ENCODE results near the gene FUOM.

The FUOM gene, protein sequence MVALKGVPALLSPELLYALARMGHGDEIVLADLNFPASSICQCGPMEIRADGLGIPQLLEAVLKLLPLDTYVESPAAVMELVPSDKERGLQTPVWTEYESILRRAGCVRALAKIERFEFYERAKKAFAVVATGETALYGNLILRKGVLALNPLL

DNA sequence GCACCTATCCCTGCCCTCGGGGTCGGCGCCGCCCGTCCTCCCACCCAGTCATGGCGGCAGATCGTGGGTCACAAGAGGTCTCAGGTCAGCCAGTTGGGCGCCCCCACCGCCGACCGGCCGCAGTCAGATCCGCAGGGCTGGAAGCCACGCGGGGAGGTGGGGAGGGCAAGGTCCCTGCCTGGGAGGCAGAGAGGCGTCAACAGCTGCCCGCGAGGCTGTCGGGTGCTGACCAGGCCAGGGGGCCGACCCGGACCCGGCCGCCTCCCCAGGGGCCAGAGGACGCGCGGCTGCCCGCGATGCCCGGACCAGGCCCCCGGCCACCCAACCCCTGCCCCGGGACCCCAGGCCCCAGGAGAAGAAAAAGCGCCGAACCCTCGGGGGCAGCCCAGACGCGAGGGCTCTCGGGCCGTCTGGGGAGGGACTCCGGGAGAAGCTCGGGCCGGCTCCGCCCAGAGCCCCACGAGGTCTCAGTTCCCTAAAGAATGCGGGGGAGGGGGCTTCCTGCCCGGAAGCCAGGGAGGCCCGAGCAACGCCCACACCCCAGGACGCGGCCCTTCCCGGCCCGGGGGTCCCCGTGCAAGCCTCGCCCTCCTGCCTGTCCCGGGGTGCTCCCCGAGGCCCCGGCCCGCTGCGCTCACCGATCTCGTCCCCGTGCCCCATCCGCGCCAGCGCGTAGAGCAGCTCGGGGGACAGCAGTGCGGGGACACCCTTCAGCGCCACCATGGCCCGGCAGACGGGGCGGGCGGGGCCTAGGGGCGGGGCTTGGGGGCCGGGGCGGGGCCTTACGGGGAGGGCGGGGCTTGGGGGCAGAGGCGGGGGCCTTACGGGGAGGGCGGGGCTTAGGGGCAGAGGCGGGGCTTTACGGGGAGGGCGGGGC is at the start of gene FUOM:
TSS of gene FUOM (minus strand) at position 735 of the 877 bp plus-strand sequence. CDS start at position 723, 12 bp downstream.
- peak; percentile 50 to 58 for DNase-seq (ENCODE audit: low read depth in 1 of 2, low spot score in 1 of 2)

DNA sequence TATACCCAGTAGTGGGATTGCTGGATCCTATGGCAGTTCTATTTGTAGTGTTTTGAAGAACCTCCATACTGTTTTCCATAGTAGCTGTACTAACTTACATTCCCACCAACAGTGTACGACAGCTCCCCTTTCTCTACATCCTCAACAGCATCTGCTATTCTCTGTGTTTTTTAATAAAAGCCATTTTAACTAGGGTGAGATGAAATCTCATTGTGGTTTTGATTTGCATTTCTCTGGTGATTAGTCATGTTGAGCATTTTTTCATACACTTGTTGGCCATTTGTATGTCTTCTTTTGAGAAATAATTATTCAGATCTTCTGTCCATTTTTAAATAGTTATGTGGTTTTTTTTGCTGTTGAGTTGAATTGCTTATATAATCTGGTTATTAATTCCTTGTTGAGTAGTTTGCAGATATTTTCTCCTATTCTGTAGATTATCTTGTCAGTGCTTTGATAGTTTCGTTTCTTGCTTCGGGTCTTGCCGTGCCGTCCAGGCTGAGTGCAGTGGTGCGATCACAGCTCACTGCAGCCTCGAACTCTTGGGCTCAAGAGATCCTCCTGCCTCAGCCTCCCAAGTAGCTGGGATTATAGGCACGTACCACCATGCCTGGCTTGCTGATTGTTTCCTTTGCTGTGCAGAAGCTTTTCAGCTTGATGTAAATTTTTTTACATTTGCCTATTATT is 48.2 kb upstream of the FUOM start:
- DNase-seq (ENCODE audit: low read depth in 1 of 2, low spot score in 1 of 2) = no peak

DNA sequence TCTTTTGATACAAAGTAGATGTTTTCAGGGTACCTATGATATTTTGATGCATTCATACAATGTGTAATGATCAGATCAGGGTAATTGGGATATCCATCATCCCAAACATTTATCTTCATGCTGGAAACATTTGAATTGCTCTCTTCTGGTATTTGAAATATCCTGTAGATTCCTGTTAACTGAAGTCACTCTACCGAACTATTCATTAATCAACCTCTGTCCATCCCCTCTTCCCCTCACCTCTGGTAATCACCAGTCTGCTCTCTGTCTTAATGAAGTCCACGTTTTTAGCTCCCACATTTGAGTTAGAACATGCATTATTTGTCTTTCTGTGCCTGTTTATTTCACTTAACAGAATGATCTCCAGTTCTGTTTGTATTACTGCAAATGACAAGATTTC is 47.5 kb upstream of the FUOM start:
- DNase-seq (ENCODE audit: low read depth in 1 of 2, low spot score in 1 of 2) = no peak

DNA sequence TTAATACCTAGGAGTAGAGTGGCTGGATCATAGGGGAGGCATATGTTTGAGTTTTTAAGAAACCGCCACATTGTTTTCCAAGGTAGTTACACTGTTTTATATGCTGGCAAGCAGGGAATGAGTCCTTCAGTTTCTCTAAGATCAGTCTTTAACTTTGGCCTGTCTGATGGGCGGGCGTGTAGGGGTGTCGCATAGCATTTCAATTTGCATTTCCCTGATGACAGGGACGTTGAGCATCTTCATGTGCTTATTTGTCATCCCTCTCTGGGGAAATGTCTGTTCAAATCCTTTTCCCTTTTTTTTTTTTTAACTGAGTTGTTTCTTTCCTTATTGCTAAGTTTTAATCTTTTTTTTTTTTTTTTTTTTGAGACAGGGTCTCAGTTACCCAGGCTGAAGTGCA is 46.0 kb upstream of the FUOM start:
- no peak for DNase-seq (ENCODE audit: low read depth in 1 of 2, low spot score in 1 of 2)

DNA sequence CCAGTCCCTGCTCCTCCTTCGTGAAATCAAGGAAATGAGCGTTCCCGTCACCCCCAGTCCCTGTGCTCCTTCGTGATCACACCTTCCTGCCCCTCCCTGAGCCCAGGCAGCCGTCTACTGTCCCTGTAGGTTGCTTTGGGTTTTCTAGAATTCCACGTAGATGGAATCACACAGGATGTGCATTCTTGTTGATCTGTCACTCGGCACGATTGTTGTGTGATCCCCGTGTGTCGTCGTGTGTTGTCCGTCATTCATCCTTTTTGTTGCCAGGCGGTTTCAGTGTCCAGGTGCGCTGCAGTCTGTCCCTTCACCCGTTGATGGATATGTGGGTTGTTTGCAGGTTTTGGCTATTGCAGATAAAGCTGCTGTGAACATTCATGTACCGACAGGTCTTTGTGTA is 45.5 kb upstream of the FUOM start:
- DNase-seq (ENCODE audit: low read depth in 1 of 2, low spot score in 1 of 2) = no peak

DNA sequence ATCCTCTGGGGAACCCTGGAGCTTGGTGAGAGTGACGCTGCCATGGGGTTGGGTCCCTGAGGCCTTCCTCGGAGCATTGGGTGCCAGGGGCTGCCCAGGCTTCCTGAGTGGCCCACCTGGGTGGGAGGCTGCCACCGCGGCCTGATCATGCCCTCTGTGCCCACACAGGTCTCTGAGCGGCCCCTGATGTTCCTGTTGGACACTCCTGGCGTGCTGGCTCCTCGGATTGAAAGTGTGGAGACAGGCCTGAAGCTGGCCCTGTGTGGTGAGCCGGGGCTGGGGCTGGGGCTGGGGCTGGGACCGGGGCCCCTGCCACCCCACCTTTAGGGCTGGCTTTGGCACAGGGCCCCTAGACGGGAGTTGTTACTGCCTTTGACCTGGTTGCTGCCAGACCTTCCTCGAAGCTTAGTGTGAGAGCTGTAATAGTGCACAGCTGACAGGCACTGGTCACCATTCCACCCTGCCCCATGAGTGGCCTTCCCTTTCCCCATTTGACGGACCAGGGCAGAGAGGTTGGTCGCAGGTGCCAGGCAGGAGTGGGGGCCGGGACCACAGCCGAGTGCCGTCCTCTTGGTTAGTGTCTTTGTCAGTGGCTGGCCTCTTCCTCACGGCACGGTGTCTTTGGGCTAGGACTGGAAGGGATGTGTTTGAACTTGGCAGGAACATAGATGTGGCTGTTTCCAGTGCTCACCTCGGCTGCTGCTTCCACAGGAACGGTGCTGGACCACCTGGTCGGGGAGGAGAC is 44.3 kb upstream of the FUOM start:
- DNase-seq (ENCODE audit: low read depth in 1 of 2, low spot score in 1 of 2) = no peak

DNA sequence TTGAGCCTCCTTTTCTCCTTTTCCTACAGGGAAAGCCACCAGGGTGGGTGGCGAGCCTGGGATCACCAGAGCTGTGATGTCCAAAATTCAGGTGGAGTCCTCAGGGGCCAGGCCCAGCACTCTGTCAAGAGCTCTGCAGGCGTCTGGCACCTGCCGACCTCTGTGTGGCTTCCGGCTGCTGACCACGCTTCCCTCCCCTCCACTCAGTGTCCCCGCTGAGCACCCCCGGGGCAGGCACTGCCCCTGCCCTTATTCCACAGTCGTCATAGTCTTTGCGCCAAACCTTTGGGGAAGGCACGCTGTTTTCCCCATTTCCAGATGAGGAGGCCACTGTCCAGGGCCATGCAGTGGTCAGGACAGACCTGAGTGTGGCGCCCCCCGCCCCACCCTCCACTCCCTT is 43.7 kb upstream of the FUOM start:
- DNase-seq (ENCODE audit: low read depth in 1 of 2, low spot score in 1 of 2) = no peak

DNA sequence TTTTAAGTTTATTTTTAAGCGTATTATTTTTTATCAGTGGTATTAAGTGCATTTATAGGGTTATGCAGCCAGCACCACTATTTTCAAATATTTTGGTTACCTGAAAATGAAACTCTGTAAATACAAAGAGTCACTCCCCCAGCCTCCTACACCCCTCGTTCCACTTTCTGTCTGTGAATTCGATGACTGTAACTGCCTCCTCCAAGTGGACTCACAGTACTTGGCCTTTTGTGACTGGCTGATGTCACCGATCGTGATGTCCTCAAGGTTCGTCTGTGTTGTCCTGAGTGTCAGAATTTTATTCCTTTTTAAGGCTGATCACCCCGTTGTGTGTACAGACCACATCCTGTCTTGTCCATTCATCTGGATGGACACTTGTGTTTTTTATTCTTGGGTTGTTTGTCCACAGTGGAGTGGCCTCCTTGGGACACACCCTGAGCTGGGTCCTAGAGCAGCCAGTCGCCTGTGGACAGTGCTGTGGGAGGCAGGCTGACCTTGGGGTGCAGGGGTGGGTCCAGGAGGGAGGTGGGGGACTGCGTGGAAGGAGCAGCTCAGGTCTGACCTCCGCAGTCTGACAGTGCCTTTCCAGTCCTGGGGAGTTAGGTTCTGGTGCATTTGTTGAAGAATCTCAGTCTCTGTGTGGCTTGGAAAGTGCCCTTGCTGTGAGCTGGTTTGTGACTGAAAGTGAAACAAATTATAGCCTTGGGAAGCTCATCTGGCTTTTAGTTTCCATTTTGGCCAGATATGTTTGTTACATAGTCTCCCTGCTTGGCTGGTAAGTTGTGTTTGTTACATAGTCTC is 43.0 kb upstream of the FUOM start:
- no peak for DNase-seq (ENCODE audit: low read depth in 1 of 2, low spot score in 1 of 2)

DNA sequence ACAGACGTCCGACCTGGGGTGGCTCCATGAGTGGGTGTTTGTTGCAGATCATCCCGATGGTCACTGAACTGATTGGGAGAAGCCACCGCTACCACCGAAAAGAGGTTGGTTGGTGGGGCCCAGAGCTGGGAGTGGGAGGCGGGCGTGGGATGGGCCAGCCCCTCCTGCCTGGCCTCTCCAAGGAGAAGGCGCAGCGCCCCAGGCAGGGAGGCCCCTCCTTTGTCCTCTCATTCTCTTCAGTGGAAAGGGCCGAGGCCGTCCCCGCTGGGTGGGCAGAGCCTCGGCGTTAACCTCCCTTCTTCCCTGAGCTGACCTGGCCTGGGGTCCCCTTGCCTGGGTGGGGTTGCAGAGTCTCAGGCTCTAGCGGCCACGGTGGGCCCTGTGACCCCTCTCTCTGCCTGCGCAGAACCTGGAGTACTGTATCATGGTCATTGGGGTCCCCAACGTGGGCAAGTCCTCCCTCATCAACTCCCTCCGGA is 41.3 kb upstream of the FUOM start:
- DNase-seq (ENCODE audit: low read depth in 1 of 2, low spot score in 1 of 2) = no peak

DNA sequence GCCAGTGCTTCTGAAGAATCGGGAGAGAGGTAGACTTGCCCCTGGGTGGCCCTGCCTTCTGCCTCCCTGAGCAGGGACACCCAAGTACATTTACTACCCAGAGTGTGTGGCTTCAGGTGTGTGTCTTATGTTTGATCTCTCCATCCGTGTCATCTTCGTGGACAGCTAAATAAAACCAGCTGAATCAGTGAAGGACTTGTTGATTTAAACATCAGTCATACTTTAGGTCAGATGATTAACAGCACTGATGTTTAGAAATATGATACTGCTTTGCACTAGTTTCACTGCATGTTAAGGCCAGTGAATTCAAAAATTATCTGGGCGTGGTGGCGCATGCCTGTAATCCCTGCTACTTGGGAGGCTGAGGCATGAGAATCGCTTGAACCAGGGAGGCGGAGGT is 40.1 kb upstream of the FUOM start:
- no peak for DNase-seq (ENCODE audit: low read depth in 1 of 2, low spot score in 1 of 2)

DNA sequence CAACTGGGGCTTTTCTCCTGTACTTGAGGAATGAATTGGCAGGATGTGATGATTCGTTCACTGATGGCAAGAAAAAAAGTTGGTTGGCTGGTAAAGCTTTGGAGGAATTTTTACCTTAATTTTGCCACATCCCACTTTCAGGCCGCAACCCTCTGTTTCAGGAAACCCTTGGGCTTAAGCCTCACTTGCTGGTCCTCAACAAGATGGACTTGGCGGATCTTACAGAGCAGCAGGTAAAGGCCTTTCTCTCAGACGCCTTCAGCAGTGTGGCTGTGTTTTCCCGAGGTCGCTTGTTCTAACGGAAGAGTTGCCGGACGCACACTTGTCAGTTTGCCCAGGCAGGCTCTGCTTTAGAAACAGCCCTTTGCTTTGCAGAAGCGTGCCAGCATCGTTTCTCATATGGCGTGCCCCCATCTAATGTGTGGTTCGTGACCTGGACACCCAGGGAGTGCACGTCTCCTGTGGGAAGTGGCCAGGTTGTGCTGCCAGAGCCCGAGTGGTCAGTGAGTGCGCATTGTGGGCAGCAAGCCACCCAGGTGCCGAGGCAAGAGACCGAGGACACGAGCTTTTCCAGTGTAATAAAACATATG is 38.3 kb upstream of the FUOM start:
- DNase-seq (ENCODE audit: low read depth in 1 of 2, low spot score in 1 of 2) = no peak

DNA sequence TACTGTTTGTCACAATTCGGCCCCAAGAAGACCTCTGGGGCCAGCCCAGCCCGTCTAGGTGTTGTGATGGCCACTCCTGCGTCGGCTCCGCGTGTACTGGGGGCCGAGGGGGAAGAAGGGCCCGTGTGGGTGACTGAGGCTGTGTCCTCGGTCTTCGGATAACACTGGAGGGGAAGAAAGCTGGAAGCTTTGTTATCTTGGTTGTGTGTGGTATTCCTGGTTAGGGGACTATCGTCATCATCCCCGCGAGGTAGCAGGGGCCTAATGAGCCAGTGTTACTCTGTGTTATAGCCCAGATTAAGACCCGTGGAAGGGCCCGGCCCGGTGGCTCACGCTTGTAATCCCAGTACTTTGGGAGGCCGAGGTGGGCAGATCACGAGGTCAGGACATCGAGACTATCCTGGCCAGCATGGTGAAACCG is 37.0 kb upstream of the FUOM start:
- DNase-seq (ENCODE audit: low read depth in 1 of 2, low spot score in 1 of 2) = no peak

DNA sequence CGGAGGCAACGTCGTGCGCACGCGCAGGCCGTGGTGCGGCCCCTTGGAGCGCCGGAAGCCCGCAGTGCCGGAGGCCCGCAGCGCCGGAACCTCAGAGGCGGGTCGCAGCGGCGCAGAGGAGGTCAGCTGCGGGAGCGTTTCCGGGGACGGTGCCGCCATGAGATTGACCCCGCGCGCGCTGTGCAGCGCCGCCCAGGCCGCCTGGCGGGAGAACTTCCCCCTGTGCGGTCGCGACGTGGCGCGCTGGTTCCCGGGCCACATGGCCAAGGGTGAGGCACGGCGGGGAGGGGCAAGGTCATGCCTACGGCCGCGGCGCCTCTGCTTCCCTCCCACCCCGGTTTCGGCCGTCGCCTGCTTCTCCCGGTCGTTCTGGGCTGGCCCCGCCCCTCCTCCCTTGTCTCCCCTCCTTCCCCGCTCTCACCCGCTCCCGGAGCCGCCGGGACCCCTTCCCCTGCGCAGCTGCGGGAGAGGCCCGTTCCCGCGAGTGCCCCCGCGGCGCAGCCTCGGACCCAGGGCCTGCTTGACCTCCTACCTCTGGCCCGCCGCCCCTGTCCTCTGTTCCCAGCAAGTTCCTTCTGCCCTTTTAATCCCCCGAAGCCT is 36.3 kb upstream of the FUOM start, which contains the start of gene MTG1:
TSS of gene MTG1 (plus strand) at position 94 of the 600 bp plus-strand sequence. CDS start at position 158, 64 bp downstream.
- peak; percentile 87 to 93 for DNase-seq (ENCODE audit: low read depth in 1 of 2, low spot score in 1 of 2)

DNA sequence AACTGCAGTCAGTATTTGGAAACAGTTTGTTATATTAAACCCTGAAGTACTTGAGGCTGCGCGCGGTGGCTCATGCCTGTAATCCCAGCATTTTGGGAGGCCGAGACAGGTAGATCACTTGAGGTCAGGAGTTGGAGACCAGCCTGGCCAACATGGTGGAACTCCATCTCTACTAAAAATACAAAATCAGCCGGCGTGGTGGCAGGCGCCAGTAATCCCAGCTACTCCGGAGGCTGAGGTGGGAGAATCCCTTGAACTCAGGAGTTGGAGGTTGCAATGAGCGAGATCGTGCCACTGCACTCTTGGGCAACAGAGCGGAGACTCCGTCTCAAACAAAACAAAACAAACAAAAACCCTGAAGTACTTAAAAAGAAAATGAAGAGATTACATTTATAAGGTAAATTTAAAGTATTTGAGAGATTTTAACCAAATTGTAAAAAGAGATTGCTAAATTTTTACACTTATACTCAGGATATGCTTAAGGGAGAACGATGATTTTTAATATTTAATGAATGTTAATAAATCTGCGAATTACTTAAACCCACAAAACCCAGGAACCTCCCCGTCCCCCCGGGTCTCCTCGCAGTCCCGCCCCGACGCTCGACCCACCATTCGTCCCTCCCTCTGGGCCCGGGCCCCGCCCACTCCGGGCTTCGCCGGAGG is 35.7 kb upstream of the FUOM start:
- DNase-seq (ENCODE audit: low read depth in 1 of 2, low spot score in 1 of 2) = no peak

DNA sequence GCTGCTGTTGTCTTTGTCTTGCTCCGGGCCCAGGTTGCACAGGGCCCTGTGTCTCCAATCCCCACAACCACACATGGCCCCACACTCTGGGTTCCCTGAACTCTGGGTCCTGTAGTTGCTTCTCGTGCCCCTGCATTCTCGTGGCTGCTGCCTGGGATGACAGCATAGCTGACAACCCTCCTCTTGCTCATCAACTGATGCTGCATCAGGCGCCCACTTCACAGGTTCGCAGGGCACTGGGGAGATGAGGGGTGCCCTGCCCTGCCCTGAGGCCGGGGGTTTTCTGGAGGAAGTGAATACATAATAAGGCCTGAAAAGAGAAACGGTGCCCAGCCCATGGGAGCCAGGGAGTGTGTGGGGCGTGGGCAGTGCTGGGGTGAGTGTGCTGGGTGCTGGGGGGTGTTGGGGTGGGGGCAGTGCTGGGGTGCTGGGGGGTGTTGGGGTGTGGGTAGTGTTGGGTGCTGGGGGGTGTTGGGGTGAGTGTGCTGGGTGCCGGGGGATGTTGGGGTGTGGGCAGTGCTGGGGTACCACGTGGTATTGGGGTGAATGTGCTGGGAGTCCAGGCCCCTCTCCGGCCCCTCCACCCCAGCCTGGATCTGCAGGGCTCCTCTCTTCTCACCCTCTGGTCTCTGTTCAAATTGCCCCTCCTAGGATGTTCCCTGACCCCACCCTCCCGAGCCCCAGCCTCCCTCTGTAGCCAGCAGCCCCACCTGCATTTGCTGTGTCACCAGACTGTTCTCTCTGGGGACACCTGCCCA is 34.1 kb upstream of the FUOM start:
- DNase-seq (ENCODE audit: low read depth in 1 of 2, low spot score in 1 of 2) = no peak

DNA sequence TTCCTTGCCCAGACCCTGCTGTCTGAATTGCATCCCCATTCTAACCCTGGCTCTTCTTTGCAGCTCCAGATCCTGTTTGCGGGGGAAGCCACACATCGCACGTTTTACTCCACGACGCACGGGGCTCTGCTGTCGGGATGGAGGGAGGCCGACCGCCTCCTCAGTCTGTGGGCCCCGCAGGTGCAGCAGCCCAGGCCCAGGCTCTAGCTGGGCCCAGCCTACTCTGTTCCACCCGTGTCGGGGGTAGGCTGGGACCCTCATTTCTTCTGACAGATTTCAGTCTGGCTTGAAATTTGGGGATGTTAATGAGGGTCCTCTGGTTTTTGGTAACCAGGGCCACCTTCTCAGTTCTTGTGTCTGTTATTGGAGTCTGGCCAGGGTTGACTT is 33.4 kb upstream of the FUOM start:
- DNase-seq (ENCODE audit: low read depth in 1 of 2, low spot score in 1 of 2) = no peak

DNA sequence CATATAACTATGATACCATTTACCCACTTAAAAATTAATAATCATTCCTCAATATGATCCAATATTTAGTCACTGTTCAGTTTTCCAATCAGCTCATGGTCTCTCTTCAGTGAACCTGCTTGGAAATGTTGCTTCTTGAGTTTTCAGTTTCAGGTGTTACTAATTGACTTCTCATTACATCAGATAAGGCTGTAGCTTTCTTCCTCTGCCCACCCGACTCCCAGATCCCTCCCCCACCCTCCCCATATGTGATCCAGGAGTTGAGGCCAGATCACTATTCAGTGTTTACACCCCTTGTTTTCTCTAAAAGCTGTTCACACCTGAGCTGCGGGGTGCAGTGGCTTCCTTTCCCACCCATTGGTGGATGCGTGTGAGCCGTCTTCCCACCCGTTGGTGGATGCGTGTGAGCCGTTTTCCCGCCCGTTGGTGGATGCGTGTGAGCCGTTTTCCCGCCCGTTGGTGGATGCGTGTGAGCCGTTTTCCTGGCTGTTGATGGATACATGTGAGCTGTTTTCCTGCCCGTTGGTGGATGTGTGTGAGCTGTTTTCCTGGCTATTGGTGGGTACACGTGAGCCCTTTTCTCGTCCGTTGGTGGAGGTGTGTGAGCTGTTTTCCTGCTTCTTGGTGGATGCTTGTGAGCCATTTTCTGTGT is 32.9 kb upstream of the FUOM start:
- DNase-seq (ENCODE audit: low read depth in 1 of 2, low spot score in 1 of 2) = no peak
